ENCODE measurements around the gene SEL1L3.

Gene SEL1L3

DNA sequence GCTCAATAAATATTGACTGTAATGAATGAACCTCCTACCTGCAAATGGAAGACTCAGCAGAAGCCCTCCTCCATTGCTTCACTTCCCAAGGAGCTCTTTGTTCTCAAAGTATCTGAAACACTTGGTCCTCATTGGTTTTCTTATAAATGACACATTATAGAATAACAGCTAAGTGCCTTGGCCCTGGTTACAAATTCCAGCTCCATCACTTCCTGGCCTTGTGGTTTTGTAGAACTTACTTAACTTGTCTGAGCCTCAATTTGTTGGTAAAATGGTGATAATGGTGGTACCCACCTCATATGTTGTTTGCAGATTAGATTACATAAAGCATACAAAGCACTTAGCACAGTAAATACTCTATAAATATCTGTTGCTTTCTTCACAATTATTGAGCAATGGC, 26.0 kb upstream of the SEL1L3 start:
- H3K27me3 Mint-ChIP-seq: no peaks in the 10 kb centered on the region
- H3K36me3 Mint-ChIP-seq: peaks cover 21% of the 10 kb centered on the region
- H3K9me3 Mint-ChIP-seq: no peaks in the 10 kb centered on the region
- H3K4me3 Mint-ChIP-seq: no peak overlapping the region
- peak overlapping the region; percentile 7 for H3K27ac Mint-ChIP-seq
- no peak for ATAC-seq
- peaks cover 26% of the 10 kb centered on the region for H3K4me1 Mint-ChIP-seq

DNA sequence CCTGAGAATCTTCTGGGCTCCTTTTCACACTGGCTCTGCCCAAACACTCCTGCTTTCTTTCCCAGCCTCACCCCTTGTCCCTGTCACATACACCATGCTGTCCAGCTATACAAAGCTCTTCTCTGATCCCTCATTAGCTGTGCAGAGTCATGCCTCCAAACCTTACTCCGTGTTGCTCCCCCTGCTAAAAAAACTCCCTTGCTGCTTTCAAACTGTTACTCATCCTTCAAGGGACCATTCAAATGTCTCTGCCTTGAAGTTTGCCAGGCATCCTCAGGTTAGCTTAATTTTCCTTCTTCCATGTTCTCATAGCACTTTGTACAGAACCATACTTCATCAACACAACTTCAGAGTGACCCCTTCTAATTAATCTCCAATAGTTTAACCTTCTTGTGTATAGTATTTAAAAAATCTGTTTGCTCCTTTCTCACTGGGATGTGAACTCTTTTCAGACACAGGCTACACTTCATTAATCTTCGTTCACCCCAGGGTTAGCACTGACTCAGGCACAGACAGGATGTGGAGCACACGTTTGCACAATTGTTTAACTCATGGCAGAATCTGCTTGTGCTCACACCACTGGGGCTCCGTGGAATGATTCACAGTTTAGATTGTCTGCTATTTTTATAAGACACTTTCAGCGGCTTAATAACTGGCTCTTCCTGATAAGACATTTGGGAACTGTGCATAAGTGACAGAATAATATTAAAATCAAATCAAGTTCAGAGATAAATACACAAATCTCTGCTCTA, 21.4 kb upstream of the SEL1L3 start:
- Mint-ChIP-seq H3K4me3 (peak overlapping the region; percentile 0), H3K36me3 (peaks cover 21% of the 10 kb centered on the region), H3K27me3 (no peaks in the 10 kb centered on the region), H3K9me3 (no peaks in the 10 kb centered on the region), H3K4me1 (peaks cover 53% of the 10 kb centered on the region), H3K27ac (peak overlapping the region; percentile 85)
- ATAC-seq: peak; percentile 68

DNA sequence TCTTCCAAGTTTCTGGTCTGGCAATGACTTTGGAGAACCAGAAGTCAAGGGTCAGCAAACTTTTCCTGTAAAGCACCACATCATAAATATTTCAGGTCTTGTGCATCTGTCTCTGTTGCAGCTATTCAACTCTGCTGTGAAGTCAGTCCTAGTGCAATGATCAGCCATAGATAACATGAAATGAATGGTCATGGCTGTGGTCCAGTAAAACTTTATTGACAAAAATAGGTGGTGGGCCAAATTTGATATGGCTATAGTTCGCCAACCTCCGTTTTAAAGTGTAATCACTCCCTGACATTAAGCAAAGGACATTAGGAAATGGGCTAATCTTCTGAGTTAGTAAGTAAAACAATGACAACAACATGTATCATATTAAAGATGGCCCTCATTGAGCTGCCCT, 20.8 kb upstream of the SEL1L3 start:
- ATAC-seq: no peak
- H3K9me3 Mint-ChIP-seq: no peaks in the 10 kb centered on the region
- no peak overlapping the region for H3K4me3 Mint-ChIP-seq
- H3K36me3 Mint-ChIP-seq: peaks cover 18% of the 10 kb centered on the region
- H3K27me3 Mint-ChIP-seq: no peaks in the 10 kb centered on the region
- H3K27ac Mint-ChIP-seq: peak overlapping the region; percentile 85
- H3K4me1 Mint-ChIP-seq: peaks cover 54% of the 10 kb centered on the region

DNA sequence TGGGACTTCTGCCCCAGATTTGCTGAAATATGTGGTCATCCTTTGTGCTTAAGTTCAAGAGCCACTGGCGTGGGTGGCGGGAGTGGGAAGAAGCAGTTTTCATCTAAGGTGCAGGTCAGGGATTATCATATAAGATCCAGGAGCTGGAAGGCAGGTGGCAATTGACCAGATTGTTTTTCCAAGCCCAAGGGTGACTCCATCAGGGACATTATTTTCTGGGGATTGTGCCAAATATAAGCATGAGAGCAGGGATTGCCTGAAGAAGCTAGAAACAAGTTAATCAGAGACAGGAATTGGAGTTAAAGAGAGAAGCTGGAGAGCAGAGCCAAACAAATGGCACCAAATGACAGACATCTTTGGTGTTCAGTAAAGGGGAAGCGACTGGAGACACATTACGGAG, 19.4 kb upstream of the SEL1L3 start:
- ATAC-seq: no peak
- Mint-ChIP-seq H3K27me3 (no peaks in the 10 kb centered on the region), H3K4me3 (no peak overlapping the region), H3K27ac (peak overlapping the region; percentile 95), H3K36me3 (peaks cover 15% of the 10 kb centered on the region), H3K9me3 (no peaks in the 10 kb centered on the region), H3K4me1 (peaks cover 64% of the 10 kb centered on the region)

DNA sequence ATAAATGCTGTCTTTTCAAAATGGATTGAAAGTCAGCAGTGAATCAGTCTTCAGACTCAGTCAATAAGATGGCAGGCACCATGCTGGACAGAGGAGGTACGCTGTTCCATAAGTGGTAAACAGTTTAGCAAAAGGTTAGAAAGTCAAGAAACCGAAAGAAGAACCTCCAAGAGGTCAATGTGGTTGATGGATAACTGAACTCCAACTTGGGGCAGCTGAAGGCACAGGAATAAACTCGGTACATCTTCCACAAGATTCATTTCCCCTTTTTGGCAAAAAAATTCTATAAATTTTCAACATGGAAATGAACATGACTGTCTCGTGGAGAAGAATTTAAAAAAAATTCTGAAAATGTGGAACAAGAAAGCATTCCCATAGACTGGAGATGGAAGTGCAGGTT, 18.4 kb upstream of the SEL1L3 start:
- H3K9me3 Mint-ChIP-seq: no peaks in the 10 kb centered on the region
- H3K4me3 Mint-ChIP-seq: no peak overlapping the region
- no peak for ATAC-seq
- peak overlapping the region; percentile 95 for H3K27ac Mint-ChIP-seq
- peaks cover 66% of the 10 kb centered on the region for H3K4me1 Mint-ChIP-seq
- peaks cover 6% of the 10 kb centered on the region for H3K36me3 Mint-ChIP-seq
- H3K27me3 Mint-ChIP-seq: no peaks in the 10 kb centered on the region

DNA sequence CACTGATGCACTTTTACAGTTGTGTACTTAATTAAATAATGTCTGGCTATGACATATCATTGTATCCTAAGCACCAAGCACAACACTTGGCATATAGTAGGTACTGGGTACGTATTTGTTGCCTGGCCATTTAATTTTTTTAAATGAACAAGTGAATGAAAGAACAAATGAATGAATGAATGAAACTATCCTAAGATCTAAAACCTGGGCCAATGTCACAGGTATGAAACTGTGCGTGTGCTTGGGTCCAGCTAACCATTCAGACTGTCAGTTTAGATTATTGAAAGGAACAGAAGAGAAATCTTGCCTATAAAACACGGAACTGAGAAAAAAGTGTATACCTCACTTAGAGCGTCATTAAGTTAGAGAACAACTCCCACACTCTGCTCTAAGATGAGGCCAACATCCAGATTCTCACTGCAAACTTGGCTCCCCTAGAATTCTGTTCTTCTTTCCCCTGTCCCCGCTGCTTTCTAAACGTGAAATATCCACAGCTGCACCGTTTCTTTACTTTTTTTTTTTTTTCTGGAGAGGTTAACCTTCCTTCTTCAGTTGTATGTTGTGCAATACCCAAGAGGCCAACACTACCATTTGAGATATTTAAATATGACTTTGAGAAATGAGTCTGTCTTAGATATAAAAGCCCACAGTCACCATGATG, 17.3 kb upstream of the SEL1L3 start:
- peak overlapping the region; percentile 95 for H3K27ac Mint-ChIP-seq
- peak overlapping the region; percentile 67 for H3K4me3 Mint-ChIP-seq
- H3K9me3 Mint-ChIP-seq: no peaks in the 10 kb centered on the region
- no peaks in the 10 kb centered on the region for H3K27me3 Mint-ChIP-seq
- H3K4me1 Mint-ChIP-seq: peaks cover 76% of the 10 kb centered on the region
- peak; percentile 80 for ATAC-seq
- peaks cover 6% of the 10 kb centered on the region for H3K36me3 Mint-ChIP-seq

DNA sequence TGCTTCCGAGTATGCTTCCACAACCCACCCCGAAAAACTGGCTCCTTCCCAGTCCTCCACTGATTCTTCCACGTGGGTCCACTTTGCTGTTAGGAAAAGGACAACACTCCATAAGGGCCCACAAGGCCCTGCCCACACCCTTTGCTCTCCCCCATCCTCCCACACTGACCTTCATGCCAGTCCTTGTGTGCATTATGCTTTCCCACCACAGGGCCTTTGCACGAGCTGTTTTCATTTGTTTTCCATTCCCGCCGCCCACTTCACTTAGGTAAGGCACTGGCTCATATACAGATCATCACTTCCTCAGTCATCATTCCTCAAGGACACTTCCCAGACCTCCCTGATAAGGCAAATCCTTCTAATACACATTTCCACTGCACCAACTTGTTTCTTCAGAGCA, 16.8 kb upstream of the SEL1L3 start:
- Mint-ChIP-seq H3K4me1 (peaks cover 77% of the 10 kb centered on the region), H3K9me3 (no peaks in the 10 kb centered on the region), H3K4me3 (peak overlapping the region; percentile 12), H3K27ac (peak overlapping the region; percentile 95), H3K27me3 (no peaks in the 10 kb centered on the region), H3K36me3 (peaks cover 6% of the 10 kb centered on the region)
- no peak for ATAC-seq

DNA sequence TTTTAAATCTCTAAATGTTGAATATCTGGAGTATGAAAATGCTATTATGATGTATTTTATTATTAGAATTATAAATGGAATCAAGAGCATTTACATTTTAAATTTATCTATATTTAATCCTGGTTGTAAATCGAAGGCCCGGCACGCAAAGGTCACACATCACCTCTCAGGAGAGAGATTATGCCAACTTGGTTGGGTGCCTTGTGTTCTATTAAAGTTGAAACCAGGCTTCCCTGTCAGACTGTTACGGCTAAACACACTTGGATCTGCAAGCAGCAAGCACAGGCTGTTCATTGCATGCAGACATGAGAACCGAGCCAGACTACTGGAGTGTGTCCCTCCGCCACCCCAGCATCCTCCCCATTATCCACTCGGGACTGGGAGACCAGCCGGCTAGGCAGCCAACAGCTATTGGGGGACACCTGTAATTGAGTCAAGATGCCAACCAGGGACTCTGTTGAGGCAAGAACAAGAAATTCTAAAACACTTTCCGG, 16.4 kb upstream of the SEL1L3 start:
- H3K4me1 Mint-ChIP-seq: peaks cover 77% of the 10 kb centered on the region
- peaks cover 6% of the 10 kb centered on the region for H3K36me3 Mint-ChIP-seq
- peak overlapping the region; percentile 95 for H3K27ac Mint-ChIP-seq
- ATAC-seq: no peak
- no peaks in the 10 kb centered on the region for H3K27me3 Mint-ChIP-seq
- peak overlapping the region; percentile 29 for H3K4me3 Mint-ChIP-seq
- no peaks in the 10 kb centered on the region for H3K9me3 Mint-ChIP-seq

DNA sequence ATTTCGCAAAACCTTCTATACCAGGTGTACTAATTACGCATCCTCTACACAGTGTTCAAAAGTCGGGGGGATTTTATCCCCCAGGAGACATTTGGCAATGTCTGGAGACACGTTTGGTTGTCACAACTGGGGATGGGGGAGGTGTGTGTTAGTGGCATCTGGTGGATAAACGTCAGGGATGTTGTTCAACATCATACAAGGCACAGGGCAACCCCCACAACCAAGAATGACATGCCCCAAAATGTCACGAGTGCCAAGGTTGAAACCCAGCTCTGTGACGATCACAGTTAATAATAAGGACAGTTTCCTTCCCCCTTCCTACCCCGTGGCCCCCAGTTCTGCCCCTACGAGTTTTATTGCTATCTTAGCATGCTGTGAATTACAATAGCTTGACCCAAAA, 15.9 kb upstream of the SEL1L3 start:
- Mint-ChIP-seq H3K4me1 (peaks cover 77% of the 10 kb centered on the region), H3K4me3 (peak overlapping the region; percentile 29), H3K27me3 (no peaks in the 10 kb centered on the region), H3K36me3 (peaks cover 6% of the 10 kb centered on the region), H3K9me3 (no peaks in the 10 kb centered on the region), H3K27ac (peak overlapping the region; percentile 95)
- peak; percentile 79 for ATAC-seq

DNA sequence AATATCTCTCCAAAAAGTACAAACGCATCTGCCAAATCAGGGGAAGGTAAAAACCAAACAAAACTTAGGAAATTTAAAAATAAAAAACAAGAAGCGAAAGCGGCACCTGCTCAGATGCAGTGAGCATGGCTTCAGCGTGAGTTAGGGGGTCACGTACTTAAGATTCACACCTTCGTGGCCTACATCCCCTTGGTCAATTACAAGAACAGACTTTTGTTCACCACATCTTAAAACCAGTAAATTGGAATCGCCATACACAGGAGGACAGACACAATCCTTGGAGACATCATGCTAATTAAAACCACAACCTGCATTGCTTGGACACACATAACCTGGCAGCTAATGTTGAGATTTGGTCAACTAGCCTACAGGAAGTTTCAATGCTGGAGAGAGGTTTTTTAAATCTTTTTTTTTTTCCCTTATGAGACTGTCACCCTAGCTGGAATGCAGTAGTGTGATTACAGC, 12.5 kb upstream of the SEL1L3 start:
- peak overlapping the region; percentile 95 for H3K27ac Mint-ChIP-seq
- ATAC-seq: peak; percentile 78
- H3K4me1 Mint-ChIP-seq: peaks cover 95% of the 10 kb centered on the region
- no peak overlapping the region for H3K4me3 Mint-ChIP-seq
- H3K9me3 Mint-ChIP-seq: no peaks in the 10 kb centered on the region
- no peaks in the 10 kb centered on the region for H3K27me3 Mint-ChIP-seq
- peaks cover 6% of the 10 kb centered on the region for H3K36me3 Mint-ChIP-seq

DNA sequence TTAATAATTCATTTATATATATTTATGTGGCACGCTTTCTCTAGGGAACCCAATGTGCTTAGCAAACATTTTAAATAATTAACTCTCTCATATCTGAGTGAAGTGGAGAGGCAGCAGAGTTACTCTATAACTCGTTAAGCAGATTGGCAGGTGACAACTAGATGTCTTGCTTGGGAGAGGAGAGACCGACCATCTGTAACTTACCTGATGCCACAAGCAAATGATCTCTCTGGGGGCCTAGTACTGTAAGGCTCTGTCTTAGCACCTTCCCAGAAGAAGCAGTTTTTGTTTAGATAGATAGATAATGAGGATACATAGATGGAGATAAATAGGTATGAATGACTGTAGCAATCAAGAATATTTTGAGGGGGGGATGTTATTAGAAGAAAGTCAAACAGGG, 11.9 kb upstream of the SEL1L3 start:
- Mint-ChIP-seq H3K4me3 (peak overlapping the region; percentile 13), H3K27ac (peak overlapping the region; percentile 95), H3K36me3 (peaks cover 9% of the 10 kb centered on the region), H3K4me1 (peaks cover 95% of the 10 kb centered on the region), H3K9me3 (peaks cover 3% of the 10 kb centered on the region), H3K27me3 (no peaks in the 10 kb centered on the region)
- peak; percentile 59 for ATAC-seq

DNA sequence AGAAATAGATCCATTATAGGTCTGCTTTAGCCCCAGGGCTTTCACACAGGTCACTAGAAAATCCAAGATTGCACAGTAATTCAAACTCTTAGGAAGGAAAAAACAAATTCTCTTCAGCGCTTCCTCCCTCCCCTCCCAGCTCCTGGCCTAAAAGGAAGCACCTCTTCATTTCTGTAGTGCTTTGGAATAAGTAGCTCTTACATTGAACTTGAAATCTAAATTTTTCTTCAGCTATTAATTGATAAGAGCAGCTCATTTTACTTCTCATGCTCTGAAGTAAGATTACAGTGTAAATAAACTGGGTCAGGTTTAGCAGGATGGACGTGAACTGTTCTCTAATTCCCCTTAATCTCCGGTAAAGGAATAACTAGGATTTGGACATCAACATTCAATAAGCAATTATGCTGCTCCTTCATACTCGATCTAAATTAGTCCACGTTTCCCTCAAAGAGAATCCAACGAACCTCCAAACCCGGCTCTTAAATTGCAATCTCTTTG, 10.9 kb upstream of the SEL1L3 start:
- Mint-ChIP-seq H3K36me3 (peaks cover 10% of the 10 kb centered on the region), H3K9me3 (peaks cover 6% of the 10 kb centered on the region), H3K27ac (peak overlapping the region; percentile 95), H3K27me3 (no peaks in the 10 kb centered on the region), H3K4me1 (peaks cover 92% of the 10 kb centered on the region), H3K4me3 (no peak overlapping the region)
- ATAC-seq: no peak

DNA sequence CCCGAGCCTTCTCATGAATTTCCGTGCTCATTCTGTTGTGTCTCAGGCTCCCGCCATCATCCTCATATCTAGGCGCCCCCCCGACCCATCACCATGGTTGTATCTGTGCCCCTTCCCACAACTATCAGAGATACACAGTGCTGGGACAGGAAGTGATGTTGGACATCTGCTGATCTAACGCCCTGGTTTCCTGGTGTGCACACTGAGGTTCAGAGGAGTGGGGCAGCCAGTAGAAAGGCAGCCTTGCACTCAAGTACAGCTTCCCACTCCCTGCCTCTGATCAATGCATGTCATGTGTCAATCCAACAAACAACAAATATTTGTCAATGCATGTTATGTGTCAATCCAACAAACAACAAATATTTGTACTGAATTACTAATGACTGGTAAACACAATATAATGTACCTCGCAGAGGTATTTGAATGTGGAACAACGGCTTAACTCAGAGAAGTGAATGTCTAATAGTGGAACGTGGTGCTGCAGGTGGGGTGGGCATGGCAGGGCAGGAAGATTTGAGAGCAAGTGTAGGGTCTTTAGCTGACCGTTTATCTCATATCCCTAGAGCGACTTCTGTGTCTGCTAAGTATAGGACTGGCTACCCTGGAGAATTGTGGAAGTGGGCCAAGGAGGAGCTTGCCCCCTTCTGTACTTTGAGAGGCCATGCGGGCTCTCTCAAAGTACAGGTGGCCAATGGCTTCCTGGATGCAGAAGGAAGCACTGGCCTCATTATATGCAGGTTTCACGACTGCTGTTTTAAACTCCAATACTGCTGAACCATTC, 10.3 kb upstream of the SEL1L3 start:
- Mint-ChIP-seq H3K27ac (peak overlapping the region; percentile 95), H3K9me3 (peaks cover 7% of the 10 kb centered on the region), H3K4me3 (peak overlapping the region; percentile 10), H3K4me1 (peaks cover 92% of the 10 kb centered on the region), H3K27me3 (no peaks in the 10 kb centered on the region), H3K36me3 (peaks cover 13% of the 10 kb centered on the region)
- ATAC-seq: no peak

DNA sequence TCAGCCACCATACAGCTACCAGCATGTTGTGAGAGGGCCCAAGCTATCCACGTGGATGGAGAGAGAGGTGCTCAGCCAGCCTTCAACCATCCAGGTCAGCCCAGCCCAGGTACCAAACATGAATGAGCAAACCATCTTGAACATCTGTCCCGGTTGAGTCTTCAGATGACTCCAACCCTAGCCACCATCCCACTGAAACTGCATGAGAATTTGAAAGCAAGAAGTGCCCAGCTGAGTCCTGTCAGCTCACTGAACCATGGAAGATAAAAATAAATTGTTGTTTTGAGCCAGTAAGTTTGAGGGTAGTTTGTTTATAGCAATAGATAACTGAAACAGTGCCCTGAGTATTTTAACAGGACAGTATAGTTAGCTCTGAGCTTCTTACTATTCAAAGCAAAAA, 7.3 kb upstream of the SEL1L3 start:
- H3K36me3 Mint-ChIP-seq: peaks cover 19% of the 10 kb centered on the region
- H3K9me3 Mint-ChIP-seq: peaks cover 7% of the 10 kb centered on the region
- ATAC-seq: peak; percentile 61
- H3K4me3 Mint-ChIP-seq: peak overlapping the region; percentile 29
- peak overlapping the region; percentile 95 for H3K27ac Mint-ChIP-seq
- H3K4me1 Mint-ChIP-seq: peaks cover 94% of the 10 kb centered on the region
- H3K27me3 Mint-ChIP-seq: no peaks in the 10 kb centered on the region

DNA sequence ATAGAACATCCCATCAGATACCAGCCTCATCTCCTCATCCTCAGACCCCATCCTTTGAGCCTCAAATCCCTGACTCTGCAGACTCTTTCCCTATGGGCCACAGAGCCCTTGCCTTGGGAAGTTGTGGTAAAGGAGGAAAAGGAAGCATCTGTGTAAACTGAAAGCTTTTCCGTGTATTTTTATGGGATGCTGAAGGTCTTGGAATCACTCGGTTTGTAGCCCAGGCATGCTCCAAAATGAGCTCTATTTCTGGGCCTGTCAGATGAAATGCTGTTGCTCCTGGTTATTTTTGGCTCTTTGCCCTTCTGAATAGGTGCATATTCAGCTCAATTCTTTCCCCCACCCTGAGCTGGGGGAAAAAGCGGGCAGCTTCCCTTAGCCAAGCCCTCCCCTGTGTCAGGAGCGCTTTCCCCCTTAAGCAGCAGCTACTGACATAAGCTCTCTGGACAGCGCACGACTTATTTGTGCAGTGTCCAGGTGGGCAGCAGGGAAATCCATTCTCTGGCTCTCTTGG, 5.0 kb upstream of the SEL1L3 start:
- no peak for ATAC-seq
- Mint-ChIP-seq H3K27ac (peak overlapping the region; percentile 69), H3K4me3 (no peak overlapping the region), H3K4me1 (peaks cover 79% of the 10 kb centered on the region), H3K36me3 (peaks cover 19% of the 10 kb centered on the region), H3K9me3 (peaks cover 7% of the 10 kb centered on the region), H3K27me3 (no peaks in the 10 kb centered on the region)

All from stimulated activated memory B cell treated with anti-CD40 and anti-IgM and Interleukin-4, amounts not matched to agents 10 μg/mL and 1 μg/mL and 100 μg/mL, for 72 hours (primary cell).